GM18873 (cell line): Measurements from ENCODE around the gene PRDM16.

Source experiments
- ATAC-seq: cut with Tn5 transposase; IDR thresholded peaks from one replicate; pipeline ENCODE4 v1.9.1; 2021; ENCODE audit warnings: mild to moderate bottlenecking, moderate library complexity, moderate number of reproducible peaks; ENCODE audit not compliant: unreplicated experiment, low FRiP score

PRDM16 gene

GRCh38 chr1:3117879-3118278, 48.9 kb downstream of the PRDM16 start:
- no peak for ATAC-seq

GRCh38 chr1:3119061-3119460, 50.1 kb downstream of the PRDM16 start:
- ATAC-seq, result no peak

DNA sequence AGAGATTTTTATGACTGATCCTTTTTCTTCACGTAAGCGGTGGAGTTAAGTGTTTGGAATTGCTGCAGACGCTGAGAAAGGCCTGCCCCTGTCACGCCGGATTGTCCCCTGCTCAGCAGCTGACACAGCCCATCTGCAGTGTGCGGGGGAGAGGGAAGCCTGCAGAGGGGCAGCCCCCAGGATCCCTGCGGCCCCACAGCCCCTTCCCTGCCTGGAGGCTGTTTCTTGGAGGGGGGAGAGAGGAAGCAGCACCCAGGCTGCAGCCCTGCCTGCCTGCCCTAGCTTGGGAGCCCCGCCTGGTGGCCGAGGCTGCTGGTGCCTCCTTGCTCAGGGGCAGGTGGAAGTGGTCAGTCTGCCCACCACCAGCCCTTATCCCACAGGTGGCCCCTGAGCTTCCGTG, 50.7 kb downstream of the PRDM16 start:
- no peak for ATAC-seq

DNA sequence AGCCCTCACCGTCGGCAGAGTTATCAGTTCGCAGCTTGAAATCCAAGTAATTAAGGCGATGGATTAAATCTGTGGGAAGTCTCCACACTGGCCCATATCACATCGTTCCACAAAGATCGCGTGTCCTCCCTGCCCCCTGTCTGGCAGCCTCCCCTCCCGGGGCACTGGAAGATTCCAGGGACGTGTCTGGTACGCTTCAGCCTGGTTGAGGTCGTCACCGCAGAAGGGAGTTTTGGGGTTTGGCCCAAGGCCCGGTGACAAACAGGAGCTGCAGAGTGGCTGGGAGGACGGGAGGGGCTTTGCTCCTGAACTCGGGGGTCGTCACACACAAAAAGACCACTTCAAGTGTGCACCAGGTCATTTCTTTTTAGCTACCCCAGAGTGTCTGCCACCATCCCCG, 51.1 kb downstream of the PRDM16 start:
- ATAC-seq, result no peak

DNA sequence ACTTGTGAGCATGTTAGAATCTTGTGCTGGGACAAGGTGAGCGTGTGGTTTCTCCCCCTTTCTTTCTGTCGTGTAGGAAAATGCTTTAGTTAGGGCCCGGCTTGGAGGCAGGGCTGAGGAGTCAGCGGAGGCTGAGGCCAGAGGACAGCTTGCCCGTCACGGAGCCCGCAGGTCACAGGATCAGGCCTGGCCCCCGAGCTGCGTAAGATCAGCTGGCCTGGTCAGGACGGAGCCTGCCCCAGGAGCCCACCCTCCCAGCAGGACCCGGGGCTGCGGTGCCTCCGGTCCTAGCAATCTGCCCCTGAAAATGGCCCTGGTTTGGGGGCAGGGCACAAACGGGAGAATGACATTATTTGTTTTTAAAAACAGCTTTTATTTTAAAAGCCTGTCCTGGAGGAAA, 52.0 kb downstream of the PRDM16 start:
- ATAC-seq, result no peak

GRCh38 chr1:3121401-3122210, 52.6 kb downstream of the PRDM16 start:
- ATAC-seq, result no peak

- no peak for ATAC-seq
Measured at GRCh38 chr1:3122311-3122710, 53.3 kb downstream of the PRDM16 start.

GRCh38 chr1:3124246-3124645, 55.2 kb downstream of the PRDM16 start:
- no peak for ATAC-seq

DNA sequence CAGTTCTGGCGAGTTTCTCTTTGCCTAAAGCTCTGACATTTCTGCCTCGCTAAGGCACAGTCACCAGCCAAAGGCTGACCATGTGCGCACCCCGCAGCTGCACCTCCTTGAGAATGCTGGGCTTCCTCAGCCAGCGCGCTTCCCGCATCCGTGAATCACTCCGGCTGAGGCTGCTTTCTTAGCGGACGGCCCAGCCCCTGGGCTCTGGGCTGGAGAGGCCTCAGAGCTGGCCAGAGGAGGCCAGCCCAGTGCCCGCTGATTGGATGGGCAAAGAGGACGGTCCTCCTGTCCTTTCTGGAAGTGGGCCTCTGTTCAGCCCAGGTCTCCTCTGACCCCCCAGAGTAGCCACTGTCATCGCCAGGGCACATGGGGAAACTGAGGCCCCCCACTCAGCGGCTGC, 56.1 kb downstream of the PRDM16 start:
- ATAC-seq, result no peak

GRCh38 chr1:3125546-3126368, 56.8 kb downstream of the PRDM16 start:
- no peak for ATAC-seq

DNA sequence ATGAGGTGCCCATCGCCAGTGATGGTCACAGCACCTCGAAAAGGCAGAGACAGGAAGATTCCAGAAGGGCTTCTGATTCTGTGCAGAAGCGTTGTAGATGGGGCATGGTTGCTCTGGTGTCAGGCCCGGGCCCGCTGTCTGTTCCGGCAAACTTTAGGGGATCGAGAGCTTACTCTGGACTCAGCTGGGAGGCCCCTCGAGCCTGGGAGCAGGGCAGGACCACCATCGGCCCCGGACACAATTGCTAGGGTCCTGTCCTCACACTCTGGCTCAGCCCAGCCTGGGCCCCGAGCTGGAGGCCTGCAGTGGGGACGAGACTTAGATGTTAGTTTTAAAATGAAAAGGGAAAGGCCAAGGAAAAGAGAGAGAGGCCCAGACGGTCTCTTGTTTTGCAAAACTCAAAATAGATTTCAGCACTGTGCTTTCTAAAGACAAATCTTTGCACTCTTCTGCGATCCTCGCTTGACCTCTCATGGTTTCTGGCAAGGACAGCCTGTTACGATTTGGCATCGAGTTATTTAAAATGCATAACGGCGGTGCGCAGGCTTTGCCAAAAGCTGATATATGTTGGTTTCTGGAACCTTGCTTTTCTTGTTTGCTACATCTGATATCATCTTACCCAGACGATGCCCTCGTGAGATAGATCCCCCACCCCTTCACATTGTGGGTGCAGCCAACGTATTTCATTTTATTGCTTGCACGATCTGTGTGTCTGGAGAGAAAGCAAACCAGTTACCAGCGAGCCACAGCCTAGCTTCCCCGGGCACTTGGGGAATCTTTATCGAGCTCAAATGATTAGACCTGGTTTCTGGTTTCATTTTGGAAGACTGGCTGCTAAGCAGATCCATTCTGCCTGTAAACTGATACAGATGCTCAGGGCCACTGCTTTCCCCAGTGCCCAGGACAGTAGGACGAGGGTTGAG, 58.0 kb downstream of the PRDM16 start:
- no peak for ATAC-seq

- ATAC-seq, result no peak
Measured at GRCh38 chr1:3127738-3128137, 58.7 kb downstream of the PRDM16 start.

DNA sequence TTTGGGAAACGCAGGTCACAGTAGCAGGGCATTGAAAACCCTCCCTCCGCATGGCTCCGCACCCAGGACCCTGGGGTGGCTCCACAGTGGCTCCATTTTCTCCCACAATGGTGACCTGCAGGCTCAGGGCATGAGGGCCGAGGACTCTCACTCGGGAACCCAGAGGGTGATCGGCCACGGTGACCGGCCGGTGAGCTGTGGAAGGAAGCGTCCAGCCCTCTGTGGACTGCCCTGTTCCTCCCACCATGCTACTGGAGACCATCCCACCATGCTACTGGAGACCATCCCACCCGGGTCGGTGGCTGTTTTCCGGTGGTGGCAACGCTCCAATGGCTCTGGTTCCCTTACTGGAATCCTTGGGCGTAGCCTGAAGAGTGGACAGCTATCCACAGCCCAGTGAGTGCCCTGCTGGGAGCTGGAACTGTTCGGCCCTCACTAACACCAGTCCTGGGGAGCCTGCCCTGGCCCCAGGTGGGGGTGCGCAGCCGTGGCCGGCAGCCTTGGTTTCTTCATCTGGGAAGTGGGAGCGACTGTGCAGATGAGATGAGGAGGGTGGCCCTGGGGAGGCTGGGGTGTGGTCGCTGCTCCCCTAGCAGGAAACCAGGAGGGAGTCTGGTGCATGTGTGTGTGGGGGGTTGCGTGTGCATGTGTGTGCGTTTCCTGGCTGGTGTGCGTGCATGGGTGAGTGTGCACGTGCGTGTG, 59.6 kb downstream of the PRDM16 start:
- ATAC-seq, result no peak

GRCh38 chr1:3129133-3129490, 60.1 kb downstream of the PRDM16 start:
- ATAC-seq, result no peak

- ATAC-seq, result no peak
Measured at GRCh38 chr1:3130268-3130667, 61.3 kb downstream of the PRDM16 start.

DNA sequence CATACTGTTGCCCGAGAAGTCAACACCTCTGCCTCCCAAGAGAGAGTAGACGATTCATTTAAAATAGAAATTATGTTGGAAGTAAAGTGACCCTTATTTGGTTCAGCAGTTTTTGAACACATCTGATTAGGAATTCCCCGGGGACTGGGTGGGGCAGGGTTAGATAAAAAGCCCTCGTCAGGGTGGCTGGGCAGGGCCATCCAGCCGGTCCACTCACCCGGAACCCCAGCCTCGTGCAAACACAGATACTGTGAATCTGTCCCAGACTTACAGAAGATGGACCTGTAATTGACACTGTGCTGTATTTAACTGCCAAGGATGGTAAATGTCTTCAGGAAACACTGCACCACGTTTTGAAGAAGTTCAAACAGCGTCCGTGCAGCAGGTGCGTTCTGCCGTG, 63.7 kb downstream of the PRDM16 start:
- ATAC-seq, result no peak

DNA sequence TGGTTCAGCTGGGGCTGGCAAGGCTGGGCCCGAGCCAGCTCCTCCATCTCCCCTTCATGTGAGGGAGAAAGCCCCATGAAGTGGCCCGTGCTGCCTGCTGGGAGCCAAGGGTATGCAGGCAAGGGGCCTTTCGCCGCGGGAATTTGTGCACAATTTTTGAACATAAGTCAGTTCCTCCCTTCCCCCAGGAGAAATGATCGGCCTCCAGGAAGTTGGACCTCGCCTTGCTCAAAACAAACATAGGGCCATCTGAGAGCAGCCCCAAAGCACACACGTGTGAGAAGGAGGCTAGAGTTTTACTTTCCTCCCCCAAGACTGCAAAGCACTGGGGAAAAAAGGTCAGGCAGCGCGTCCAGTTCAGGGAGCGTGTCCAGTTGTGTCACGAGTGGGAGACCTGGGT, 64.7 kb downstream of the PRDM16 start:
- ATAC-seq, result no peak

DNA sequence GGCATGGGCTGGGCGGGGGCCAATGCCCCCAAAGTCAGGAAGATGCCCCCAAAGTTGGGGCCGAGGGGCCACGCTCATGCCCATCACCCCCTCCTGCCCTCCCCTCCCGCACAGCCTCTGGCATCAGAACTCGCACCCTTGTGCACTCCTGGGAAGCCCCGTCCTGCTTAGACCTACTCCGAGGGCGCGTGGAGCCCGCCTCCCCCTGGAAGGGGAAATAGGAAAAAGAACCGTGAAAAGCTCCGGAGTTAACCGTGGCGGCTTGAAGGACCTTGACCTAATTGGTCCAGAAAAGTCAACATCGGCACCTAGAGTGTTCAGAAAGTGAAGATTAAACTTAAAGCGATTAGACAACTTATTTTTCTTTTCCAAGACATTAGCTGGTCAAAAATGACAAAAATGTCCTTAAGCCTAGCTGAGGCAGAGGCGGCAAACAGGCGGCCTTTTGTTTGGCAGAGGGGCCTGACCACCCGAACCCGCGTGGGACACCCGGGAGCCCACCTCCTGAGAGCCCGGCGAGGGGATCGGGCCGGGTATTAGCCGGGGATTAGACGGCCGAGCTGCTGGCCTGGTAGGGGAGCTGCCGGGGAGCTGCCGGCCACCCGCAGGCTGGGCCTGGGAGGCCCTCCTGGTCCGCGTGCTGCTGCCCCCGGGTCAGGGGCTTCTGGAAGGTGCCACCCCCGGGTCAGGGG, 65.5 kb downstream of the PRDM16 start:
- no peak for ATAC-seq

DNA sequence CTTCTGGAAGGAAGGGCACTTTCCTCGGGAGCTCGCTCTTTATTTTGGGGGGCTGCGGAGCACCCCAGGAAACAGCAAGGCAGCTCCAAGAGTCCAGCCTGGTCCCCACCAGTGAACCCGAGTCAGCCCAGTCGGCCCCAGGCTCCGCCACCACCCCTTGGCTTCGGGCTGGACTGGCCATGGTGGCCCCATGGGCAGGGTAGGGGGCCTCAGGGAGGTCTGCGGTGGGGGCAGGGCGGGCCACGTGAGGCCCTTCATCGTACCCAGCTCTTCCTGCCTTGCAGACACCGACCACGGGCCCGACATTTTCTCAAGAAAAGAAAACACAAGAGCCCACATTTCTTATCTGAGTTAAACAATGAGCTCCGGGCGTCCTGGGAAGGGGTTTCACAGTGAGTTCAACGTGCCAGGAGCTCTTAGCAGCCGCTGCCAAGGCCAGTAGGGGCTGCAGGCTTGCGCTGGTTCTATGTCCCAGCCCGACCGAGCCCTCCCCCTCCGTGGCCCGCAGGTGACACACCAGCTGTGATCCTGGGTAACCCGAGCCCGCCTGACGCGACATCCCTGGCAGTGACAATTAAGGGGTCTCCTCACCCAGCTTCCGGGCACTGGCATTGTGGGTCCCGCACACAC, 66.2 kb downstream of the PRDM16 start:
- ATAC-seq, result no peak
